ENCODE data around the gene SNX9.
"Not testable (repeated sequence)": the region's sequence is repeated elsewhere in the genome, so short reads cannot be mapped to it uniquely, and the experiment has no call there.

SNX9 gene

GRCh38 chr6:157841211-157841840 is 18.3 kb downstream of the SNX9 start:
- DNase-seq (ENCODE audit: low spot score): no peak
- no peak overlapping the region for H2AFZ ChIP-seq (ENCODE audit: low read length)
- H2BK12ac ChIP-seq (ENCODE audit: low read length): no peak overlapping the region
- no peak overlapping the region for H3K9ac ChIP-seq (ENCODE audit: low read depth, low read length, poor library complexity)
- peaks cover 7% of the 10 kb centered on the region for H3K79me1 ChIP-seq (ENCODE audit: low read depth, low read length)
- no peak overlapping the region for H3K4ac ChIP-seq (ENCODE audit: low read length)
- WGBS, 2 donors (ENCODE audit: extremely low coverage in 2 of 2, insufficient read length in 2 of 2, insufficient replicate concordance in 1 of 2): no CpG with 5 or more reads among the region's 2 CpGs
- H2BK15ac ChIP-seq (ENCODE audit: low read length): no peak overlapping the region
- H3K18ac ChIP-seq (ENCODE audit: low read length): peak overlapping the region; percentile 68
- no peak overlapping the region for H2BK5ac ChIP-seq (ENCODE audit: low read length)
- H3K23ac ChIP-seq (ENCODE audit: low read depth, low read length, poor library complexity): no peak overlapping the region
- H2BK120ac ChIP-seq (ENCODE audit: low read depth, low read length): no peak overlapping the region
- H3K4me1 ChIP-seq (ENCODE audit: control insufficient read depth in 2 of 2, insufficient read depth in 1 of 2, low read depth in 1 of 2, low read length in 2 of 2): peaks cover 0 to 2% of the 10 kb centered on the region in 2 donors
- H3K36me3 ChIP-seq (replicated peaks in 1 of 2; ENCODE audit: control insufficient read depth in 2 of 2, insufficient read depth in 2 of 2, low read length in 2 of 2): peaks cover 0 to 1% of the 10 kb centered on the region in 2 donors
- H3K14ac ChIP-seq (ENCODE audit: low read length): peak overlapping the region; percentile 73
- H3K27me3 ChIP-seq (ENCODE audit: control insufficient read depth in 3 of 3, insufficient read depth in 3 of 3, low read depth in 1 of 3, low read length in 3 of 3): no peaks in the 10 kb centered on the region
- no peak overlapping the region for H2AK5ac ChIP-seq (ENCODE audit: low read depth, low read length)
- peaks cover 0 to 3% of the 10 kb centered on the region in 2 donors for H3K9me3 ChIP-seq (replicated peaks in 1 of 2; ENCODE audit: control insufficient read depth in 2 of 2, insufficient read depth in 1 of 2, low read depth in 1 of 2, low read length in 2 of 2)
- H3K4me3 ChIP-seq (ENCODE audit: low read length in 2 of 2): no peak overlapping the region
- no peak overlapping the region for H3K4me2 ChIP-seq (ENCODE audit: insufficient read depth, low read length, poor library complexity, severe bottlenecking)
- H3K27ac ChIP-seq (replicated peaks; ENCODE audit: low read length): no peak overlapping the region
- H4K91ac ChIP-seq (ENCODE audit: low read depth, low read length, poor library complexity): no peak overlapping the region
- H4K8ac ChIP-seq (ENCODE audit: low read depth, low read length): no peak overlapping the region

DNA sequence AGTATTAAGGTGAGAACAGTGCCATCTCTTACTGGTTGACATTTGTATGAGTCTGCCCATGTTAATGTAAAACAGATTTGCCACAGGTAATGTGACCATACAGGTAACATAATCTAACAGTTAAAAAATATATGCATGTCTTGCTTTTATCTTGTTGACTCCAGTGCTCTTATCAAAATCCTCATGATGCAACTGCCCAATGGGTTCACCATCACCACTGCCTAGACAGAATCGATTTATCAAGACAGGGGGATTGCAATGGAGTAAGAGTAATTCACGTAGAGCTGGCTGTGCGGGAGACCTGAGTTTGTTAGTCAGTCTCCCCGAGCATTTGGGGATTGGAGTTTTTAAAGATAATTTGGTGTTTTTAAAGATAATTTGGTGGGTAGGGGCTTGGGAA is 19.2 kb downstream of the SNX9 start:
- H3K14ac ChIP-seq (ENCODE audit: low read length): no peak overlapping the region
- no peak overlapping the region for H3K4ac ChIP-seq (ENCODE audit: low read length)
- H3K9me3 ChIP-seq (replicated peaks in 1 of 2; ENCODE audit: control insufficient read depth in 2 of 2, insufficient read depth in 1 of 2, low read depth in 1 of 2, low read length in 2 of 2): no peaks in the 10 kb centered on the region
- H2BK120ac ChIP-seq (ENCODE audit: low read depth, low read length): no peak overlapping the region
- no peak overlapping the region for H2AFZ ChIP-seq (ENCODE audit: low read length)
- no peak overlapping the region for H3K27ac ChIP-seq (replicated peaks; ENCODE audit: low read length)
- H2AK5ac ChIP-seq (ENCODE audit: low read depth, low read length): no peak overlapping the region
- no peak overlapping the region for H3K9ac ChIP-seq (ENCODE audit: low read depth, low read length, poor library complexity)
- no peak overlapping the region for H4K8ac ChIP-seq (ENCODE audit: low read depth, low read length)
- no peak overlapping the region for H3K4me3 ChIP-seq (ENCODE audit: low read length in 2 of 2)
- H2BK5ac ChIP-seq (ENCODE audit: low read length): no peak overlapping the region
- no peak overlapping the region for H3K23ac ChIP-seq (ENCODE audit: low read depth, low read length, poor library complexity)
- no peak overlapping the region for H4K91ac ChIP-seq (ENCODE audit: low read depth, low read length, poor library complexity)
- H3K18ac ChIP-seq (ENCODE audit: low read length): no peak overlapping the region
- peaks cover 0 to 2% of the 10 kb centered on the region in 2 donors for H3K4me1 ChIP-seq (ENCODE audit: control insufficient read depth in 2 of 2, insufficient read depth in 1 of 2, low read depth in 1 of 2, low read length in 2 of 2)
- no peaks in the 10 kb centered on the region for H3K36me3 ChIP-seq (replicated peaks in 1 of 2; ENCODE audit: control insufficient read depth in 2 of 2, insufficient read depth in 2 of 2, low read length in 2 of 2)
- no peak for DNase-seq (ENCODE audit: low spot score)
- H2BK15ac ChIP-seq (ENCODE audit: low read length): no peak overlapping the region
- peaks cover 7% of the 10 kb centered on the region for H3K79me1 ChIP-seq (ENCODE audit: low read depth, low read length)
- no CpG with 5 or more reads among the region's 4 CpGs for WGBS, 2 donors (ENCODE audit: extremely low coverage in 2 of 2, insufficient read length in 2 of 2, insufficient replicate concordance in 1 of 2)
- H3K4me2 ChIP-seq (ENCODE audit: insufficient read depth, low read length, poor library complexity, severe bottlenecking): no peak overlapping the region
- H3K27me3 ChIP-seq (ENCODE audit: control insufficient read depth in 3 of 3, insufficient read depth in 3 of 3, low read depth in 1 of 3, low read length in 3 of 3): no peaks in the 10 kb centered on the region
- H2BK12ac ChIP-seq (ENCODE audit: low read length): no peak overlapping the region

DNA sequence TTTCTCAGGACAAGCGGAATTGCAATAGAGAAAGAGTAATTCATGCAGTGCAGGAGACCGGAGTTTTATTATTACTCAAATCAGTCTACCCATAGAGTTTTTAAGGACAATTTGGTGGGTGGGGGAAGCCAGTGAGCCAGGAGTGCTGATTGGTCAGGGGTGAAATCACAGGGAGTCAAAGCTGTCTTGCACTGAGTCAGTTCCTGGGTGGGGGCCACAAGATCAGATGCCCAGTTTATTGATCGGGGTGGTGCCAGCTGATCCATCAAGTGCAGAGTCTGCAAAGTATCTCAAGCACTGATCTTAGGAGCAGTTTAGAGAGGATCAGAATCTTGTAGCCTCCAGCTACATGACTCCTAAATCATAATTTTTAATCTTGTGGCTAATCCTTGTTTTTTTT is 21.1 kb downstream of the SNX9 start:
- H3K79me1 ChIP-seq (ENCODE audit: low read depth, low read length); H4K8ac ChIP-seq (ENCODE audit: low read depth, low read length); H3K27me3 ChIP-seq (ENCODE audit: control insufficient read depth in 3 of 3, insufficient read depth in 3 of 3, low read depth in 1 of 3, low read length in 3 of 3); H3K9ac ChIP-seq (ENCODE audit: low read depth, low read length, poor library complexity); H3K4me3 ChIP-seq (ENCODE audit: low read length in 2 of 2); H3K14ac ChIP-seq (ENCODE audit: low read length); H3K4ac ChIP-seq (ENCODE audit: low read length); H3K18ac ChIP-seq (ENCODE audit: low read length); H2AFZ ChIP-seq (ENCODE audit: low read length); H3K23ac ChIP-seq (ENCODE audit: low read depth, low read length, poor library complexity); H2BK12ac ChIP-seq (ENCODE audit: low read length); H2BK120ac ChIP-seq (ENCODE audit: low read depth, low read length); H3K9me3 ChIP-seq (replicated peaks in 1 of 2; ENCODE audit: control insufficient read depth in 2 of 2, insufficient read depth in 1 of 2, low read depth in 1 of 2, low read length in 2 of 2); DNase-seq (ENCODE audit: low spot score); H2BK5ac ChIP-seq (ENCODE audit: low read length); H2BK15ac ChIP-seq (ENCODE audit: low read length); H3K4me1 ChIP-seq (ENCODE audit: control insufficient read depth in 2 of 2, insufficient read depth in 1 of 2, low read depth in 1 of 2, low read length in 2 of 2); H3K4me2 ChIP-seq (ENCODE audit: insufficient read depth, low read length, poor library complexity, severe bottlenecking); H2AK5ac ChIP-seq (ENCODE audit: low read depth, low read length); H3K27ac ChIP-seq (replicated peaks; ENCODE audit: low read length); H4K91ac ChIP-seq (ENCODE audit: low read depth, low read length, poor library complexity); H3K36me3 ChIP-seq (replicated peaks in 1 of 2; ENCODE audit: control insufficient read depth in 2 of 2, insufficient read depth in 2 of 2, low read length in 2 of 2): not testable (repeated sequence)
- WGBS, 2 donors (ENCODE audit: extremely low coverage in 2 of 2, insufficient read length in 2 of 2, insufficient replicate concordance in 1 of 2): no CpG with 5 or more reads among the region's 3 CpGs

- H4K91ac ChIP-seq (ENCODE audit: low read depth, low read length, poor library complexity): no peak overlapping the region
- H2AK5ac ChIP-seq (ENCODE audit: low read depth, low read length): no peak overlapping the region
- peaks cover 0 to 2% of the 10 kb centered on the region in 2 donors for H3K9me3 ChIP-seq (replicated peaks in 1 of 2; ENCODE audit: control insufficient read depth in 2 of 2, insufficient read depth in 1 of 2, low read depth in 1 of 2, low read length in 2 of 2)
- H4K8ac ChIP-seq (ENCODE audit: low read depth, low read length): no peak overlapping the region
- no peak overlapping the region for H3K4me2 ChIP-seq (ENCODE audit: insufficient read depth, low read length, poor library complexity, severe bottlenecking)
- no peak overlapping the region for H3K14ac ChIP-seq (ENCODE audit: low read length)
- H3K27ac ChIP-seq (replicated peaks; ENCODE audit: low read length): no peak overlapping the region
- H2AFZ ChIP-seq (ENCODE audit: low read length): no peak overlapping the region
- H3K79me1 ChIP-seq (ENCODE audit: low read depth, low read length): peaks cover 8% of the 10 kb centered on the region
- no peak overlapping the region for H2BK12ac ChIP-seq (ENCODE audit: low read length)
- H2BK15ac ChIP-seq (ENCODE audit: low read length): no peak overlapping the region
- H3K23ac ChIP-seq (ENCODE audit: low read depth, low read length, poor library complexity): no peak overlapping the region
- H3K4ac ChIP-seq (ENCODE audit: low read length): no peak overlapping the region
- H3K36me3 ChIP-seq (replicated peaks in 1 of 2; ENCODE audit: control insufficient read depth in 2 of 2, insufficient read depth in 2 of 2, low read length in 2 of 2): no peaks in the 10 kb centered on the region
- no peak overlapping the region for H2BK5ac ChIP-seq (ENCODE audit: low read length)
- H3K18ac ChIP-seq (ENCODE audit: low read length): no peak overlapping the region
- H3K4me1 ChIP-seq (ENCODE audit: control insufficient read depth in 2 of 2, insufficient read depth in 1 of 2, low read depth in 1 of 2, low read length in 2 of 2): peaks cover 0 to 8% of the 10 kb centered on the region in 2 donors
- no peaks in the 10 kb centered on the region for H3K27me3 ChIP-seq (ENCODE audit: control insufficient read depth in 3 of 3, insufficient read depth in 3 of 3, low read depth in 1 of 3, low read length in 3 of 3)
- WGBS, 2 donors (ENCODE audit: extremely low coverage in 2 of 2, insufficient read length in 2 of 2, insufficient replicate concordance in 1 of 2): no CpG with 5 or more reads among the region's 6 CpGs
- no peak overlapping the region for H3K9ac ChIP-seq (ENCODE audit: low read depth, low read length, poor library complexity)
- H2BK120ac ChIP-seq (ENCODE audit: low read depth, low read length): no peak overlapping the region
- no peak overlapping the region for H3K4me3 ChIP-seq (ENCODE audit: low read length in 2 of 2)
- DNase-seq (ENCODE audit: low spot score): no peak
Measured at GRCh38 chr6:157845493-157846259, 22.6 kb downstream of the SNX9 start.

Measured in neuronal stem cell (in vitro differentiated cells).